GM23248 (cell line): ENCODE measurements around the gene PCDHAC1.

ENCODE experiments used
- EZH2 ChIP-seq: fragments of 200-600 bp; sonication (generic); IDR thresholded peaks from 2 replicates; pipeline ENCODE4 v1.6.1; 2018; ENCODE audit warnings: antibody characterized with exemption, mild to moderate bottlenecking; ENCODE audit not compliant: insufficient read depth, poor library complexity, severe bottlenecking
- EZH2phosphoT487 ChIP-seq: fragments of 200-600 bp; sonication (generic); IDR thresholded peaks from 2 replicates; pipeline ENCODE4 v1.6.1; 2018; ENCODE audit warnings: antibody characterized with exemption, moderate library complexity, mild to moderate bottlenecking, low read depth; ENCODE audit not compliant: insufficient read depth

DNA sequence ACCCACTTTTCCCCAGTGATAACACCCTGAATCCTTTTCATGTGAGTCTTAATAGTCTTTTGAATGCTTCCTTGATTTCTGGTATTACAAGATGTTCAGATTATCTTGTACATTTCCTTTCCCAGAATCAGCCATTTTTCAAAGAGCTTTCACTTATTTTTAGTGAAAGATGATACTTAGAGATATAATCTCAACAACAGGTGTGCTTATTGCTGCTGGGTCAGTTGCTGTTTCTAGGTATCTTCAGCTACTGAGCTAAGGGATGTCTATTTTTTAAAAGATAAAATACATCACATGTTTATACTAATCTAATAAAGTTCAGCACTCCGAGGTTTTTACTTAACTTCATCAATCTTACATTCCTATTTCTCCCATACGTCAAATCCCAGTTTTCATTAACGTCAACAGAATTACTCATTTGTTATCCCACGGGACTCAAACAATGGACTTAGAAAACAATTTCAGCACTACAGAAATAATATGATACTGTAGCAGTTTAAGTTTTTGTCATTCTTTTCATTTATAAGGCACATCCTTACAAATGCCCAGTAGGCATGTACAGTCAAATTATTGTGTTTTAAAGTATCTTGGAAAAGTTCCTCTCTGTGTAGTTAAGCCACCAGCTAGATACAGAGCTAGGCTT, 9.0 kb downstream of the PCDHAC1 start:
- TF ChIP-seq EZH2, result no peak
- no peak for TF ChIP-seq EZH2phosphoT487
